Measurements from ENCODE around the gene PATZ1.
A peak's percentile ranks its signal among the peaks of the same experiment; 100 is the strongest.
"Not testable (repeated sequence)": the region's sequence is repeated elsewhere in the genome, so short reads cannot be mapped to it uniquely, and the experiment has no call there.

PATZ1 gene, protein sequence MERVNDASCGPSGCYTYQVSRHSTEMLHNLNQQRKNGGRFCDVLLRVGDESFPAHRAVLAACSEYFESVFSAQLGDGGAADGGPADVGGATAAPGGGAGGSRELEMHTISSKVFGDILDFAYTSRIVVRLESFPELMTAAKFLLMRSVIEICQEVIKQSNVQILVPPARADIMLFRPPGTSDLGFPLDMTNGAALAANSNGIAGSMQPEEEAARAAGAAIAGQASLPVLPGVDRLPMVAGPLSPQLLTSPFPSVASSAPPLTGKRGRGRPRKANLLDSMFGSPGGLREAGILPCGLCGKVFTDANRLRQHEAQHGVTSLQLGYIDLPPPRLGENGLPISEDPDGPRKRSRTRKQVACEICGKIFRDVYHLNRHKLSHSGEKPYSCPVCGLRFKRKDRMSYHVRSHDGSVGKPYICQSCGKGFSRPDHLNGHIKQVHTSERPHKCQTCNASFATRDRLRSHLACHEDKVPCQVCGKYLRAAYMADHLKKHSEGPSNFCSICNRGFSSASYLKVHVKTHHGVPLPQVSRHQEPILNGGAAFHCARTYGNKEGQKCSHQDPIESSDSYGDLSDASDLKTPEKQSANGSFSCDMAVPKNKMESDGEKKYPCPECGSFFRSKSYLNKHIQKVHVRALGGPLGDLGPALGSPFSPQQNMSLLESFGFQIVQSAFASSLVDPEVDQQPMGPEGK

DNA sequence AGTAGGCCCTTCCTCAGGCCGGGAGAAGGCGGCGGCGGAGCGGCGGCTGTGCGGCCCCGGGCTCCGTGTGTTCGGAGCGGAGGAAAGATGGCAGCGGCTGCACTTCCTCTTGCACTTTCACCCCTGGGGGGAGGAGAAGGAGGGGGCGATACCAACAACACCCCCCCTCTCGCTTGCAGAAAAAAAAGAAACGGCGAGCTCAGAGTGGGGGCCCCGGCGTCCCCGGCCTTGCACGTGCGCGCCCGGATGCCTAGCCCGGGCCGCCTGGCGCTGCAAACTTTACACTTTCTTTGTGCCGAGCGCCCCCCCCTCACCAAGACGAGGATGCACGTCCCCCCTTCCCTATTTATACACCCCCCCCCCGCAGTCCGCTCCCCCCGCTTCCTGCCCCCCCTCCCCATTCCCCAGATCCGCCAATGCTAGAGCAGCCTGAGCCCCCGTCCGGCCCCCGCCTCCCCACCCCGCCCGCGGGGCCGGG lies at the start of gene PATZ1:
PATZ1 (minus strand) TSS at position 92 of the 478 bp plus-strand sequence. CDS start 744 bp downstream, outside the sequence.
- peak within 1 kb of the TSS; percentile 100 for H3K27ac ChIP-seq
- TF ChIP-seq ZFX (IDR thresholded peaks at IDR 0.05; ENCODE audit: borderline replicate concordance) = no peak
- TF ChIP-seq, protein P1, sequence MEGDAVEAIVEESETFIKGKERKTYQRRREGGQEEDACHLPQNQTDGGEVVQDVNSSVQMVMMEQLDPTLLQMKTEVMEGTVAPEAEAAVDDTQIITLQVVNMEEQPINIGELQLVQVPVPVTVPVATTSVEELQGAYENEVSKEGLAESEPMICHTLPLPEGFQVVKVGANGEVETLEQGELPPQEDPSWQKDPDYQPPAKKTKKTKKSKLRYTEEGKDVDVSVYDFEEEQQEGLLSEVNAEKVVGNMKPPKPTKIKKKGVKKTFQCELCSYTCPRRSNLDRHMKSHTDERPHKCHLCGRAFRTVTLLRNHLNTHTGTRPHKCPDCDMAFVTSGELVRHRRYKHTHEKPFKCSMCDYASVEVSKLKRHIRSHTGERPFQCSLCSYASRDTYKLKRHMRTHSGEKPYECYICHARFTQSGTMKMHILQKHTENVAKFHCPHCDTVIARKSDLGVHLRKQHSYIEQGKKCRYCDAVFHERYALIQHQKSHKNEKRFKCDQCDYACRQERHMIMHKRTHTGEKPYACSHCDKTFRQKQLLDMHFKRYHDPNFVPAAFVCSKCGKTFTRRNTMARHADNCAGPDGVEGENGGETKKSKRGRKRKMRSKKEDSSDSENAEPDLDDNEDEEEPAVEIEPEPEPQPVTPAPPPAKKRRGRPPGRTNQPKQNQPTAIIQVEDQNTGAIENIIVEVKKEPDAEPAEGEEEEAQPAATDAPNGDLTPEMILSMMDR (IDR thresholded peaks at IDR 0.05) = no peak

DNA sequence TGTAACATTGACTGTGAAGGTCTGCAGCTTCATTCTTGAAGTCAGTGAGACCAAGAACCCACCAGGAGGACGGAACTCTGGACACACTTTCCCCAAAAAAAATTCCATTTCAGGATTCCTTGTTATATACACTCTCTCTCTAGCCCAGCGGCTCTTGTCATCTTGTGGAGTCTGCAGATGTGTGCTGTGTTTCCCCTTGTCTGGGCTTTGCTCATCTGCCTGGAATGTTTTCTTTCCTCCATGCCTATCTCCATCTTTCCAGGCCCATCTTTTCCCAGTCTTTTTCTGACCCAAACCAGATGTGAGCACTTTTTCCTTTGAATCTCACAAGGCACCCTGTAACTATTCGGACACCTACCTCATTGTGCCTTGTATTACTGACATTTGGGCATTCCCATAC lies 48.2 kb upstream of the PATZ1 start:
- TF ChIP-seq, protein P1 (IDR thresholded peaks at IDR 0.05) = no peak
- TF ChIP-seq ZFX (IDR thresholded peaks at IDR 0.05; ENCODE audit: borderline replicate concordance) = no peak
- H3K27ac ChIP-seq = no peak overlapping the region

DNA sequence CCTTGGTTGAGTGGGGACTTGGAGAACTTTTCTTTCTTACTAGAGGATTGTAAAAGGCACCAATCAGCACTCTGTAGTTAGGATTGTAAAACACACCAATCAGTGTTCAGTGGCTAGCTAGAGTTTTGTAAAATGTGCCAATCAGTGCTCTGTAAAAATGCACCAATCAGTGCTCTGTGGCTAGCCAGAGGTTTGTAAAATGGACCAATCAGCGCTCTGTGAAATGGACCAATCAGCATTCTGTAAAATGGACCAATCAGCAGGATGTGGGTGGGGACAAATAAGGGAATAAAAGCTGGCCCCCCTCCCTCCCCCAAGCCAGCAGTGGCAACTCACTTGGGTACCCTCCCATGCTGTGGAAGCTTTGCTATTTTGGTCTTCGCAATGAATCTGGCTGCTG lies 47.7 kb upstream of the PATZ1 start:
- no peak for TF ChIP-seq ZFX (IDR thresholded peaks at IDR 0.05; ENCODE audit: borderline replicate concordance)
- TF ChIP-seq, protein P1 (IDR thresholded peaks at IDR 0.05) = no peak
- no peak overlapping the region for H3K27ac ChIP-seq

DNA sequence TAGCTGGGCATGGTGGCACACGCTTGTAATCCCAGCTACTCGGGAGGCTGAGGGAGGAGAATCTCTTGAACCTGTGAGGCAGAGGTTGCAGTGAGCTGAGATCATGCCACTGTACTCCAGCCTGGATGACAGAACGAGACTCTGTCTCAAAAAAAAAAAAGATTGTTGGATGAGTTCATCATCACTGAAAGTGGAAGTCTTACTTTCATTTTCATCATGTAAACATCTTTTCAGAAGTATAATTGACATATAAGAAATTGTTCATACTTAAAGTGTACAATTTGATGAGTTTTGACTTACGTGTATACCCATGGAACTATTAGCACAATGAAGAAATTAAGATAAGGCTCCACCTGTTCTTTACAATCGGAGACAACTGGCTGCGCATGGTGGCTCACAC lies 32.5 kb upstream of the PATZ1 start:
- H3K27ac ChIP-seq = not testable (repeated sequence)

DNA sequence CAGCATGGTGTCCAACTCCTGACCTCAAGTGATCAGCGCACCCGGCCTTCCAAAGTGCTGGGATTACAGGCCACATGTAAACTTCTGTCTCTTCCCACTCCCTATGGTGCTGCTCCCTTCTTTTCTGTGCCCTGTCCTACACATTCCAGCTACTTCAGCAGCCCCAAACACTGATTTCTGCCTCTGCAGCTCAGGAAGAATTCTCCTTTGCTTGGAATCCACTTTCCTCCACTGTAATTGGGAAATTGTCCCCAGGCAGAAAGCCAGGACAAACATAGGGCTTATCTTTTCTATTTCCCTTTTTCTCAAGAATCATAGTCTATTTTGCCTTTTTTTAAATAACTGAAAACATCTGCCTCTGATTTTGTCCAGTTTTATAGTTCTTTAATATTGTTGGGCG lies 32.0 kb upstream of the PATZ1 start:
- TF ChIP-seq ZFX (IDR thresholded peaks at IDR 0.05; ENCODE audit: borderline replicate concordance) = no peak
- no peak overlapping the region for H3K27ac ChIP-seq

DNA sequence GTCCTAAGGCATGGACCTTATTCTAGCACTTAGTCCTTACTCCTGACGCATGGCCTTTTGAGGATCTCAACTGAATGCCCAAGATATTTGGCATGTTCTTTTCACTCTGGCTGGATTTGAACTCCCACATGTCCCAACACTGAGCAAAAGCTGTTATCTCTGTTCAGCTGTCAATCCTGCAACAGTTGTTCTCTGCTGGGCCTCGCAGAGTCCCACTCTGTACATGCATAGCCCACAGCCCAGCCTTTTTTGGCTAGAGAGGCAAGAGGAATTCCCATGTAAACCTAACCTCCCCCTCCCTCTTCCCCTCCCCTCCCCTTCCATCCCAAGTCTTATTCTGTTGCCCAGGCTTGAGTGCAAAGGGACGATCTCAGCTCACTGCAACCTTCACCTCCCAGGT lies 31.5 kb upstream of the PATZ1 start:
- TF ChIP-seq ZFX (IDR thresholded peaks at IDR 0.05; ENCODE audit: borderline replicate concordance) = no peak
- TF ChIP-seq, protein P1 (IDR thresholded peaks at IDR 0.05) = no peak
- no peak overlapping the region for H3K27ac ChIP-seq

DNA sequence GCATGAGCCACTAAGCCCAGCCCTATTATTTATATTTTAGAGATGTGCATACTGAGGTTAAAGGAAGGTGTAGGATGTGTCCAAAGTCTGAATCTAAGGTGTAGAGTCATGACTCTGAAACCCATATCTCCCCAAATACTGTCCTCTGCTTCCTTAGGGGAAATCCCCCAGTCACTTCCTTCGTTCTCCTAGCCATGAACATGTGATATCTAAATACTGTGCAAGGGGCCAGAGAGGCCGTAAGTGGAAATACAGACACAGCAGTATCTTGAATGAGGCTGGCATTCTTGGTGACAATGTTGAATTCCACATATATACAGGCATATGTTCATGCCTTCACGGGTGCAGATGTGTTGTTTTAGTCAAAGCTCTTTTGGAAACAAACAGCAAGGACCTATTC lies 21.3 kb upstream of the PATZ1 start:
- TF ChIP-seq, protein P1 (IDR thresholded peaks at IDR 0.05) = no peak
- no peak for TF ChIP-seq ZFX (IDR thresholded peaks at IDR 0.05; ENCODE audit: borderline replicate concordance)
- no peak overlapping the region for H3K27ac ChIP-seq

DNA sequence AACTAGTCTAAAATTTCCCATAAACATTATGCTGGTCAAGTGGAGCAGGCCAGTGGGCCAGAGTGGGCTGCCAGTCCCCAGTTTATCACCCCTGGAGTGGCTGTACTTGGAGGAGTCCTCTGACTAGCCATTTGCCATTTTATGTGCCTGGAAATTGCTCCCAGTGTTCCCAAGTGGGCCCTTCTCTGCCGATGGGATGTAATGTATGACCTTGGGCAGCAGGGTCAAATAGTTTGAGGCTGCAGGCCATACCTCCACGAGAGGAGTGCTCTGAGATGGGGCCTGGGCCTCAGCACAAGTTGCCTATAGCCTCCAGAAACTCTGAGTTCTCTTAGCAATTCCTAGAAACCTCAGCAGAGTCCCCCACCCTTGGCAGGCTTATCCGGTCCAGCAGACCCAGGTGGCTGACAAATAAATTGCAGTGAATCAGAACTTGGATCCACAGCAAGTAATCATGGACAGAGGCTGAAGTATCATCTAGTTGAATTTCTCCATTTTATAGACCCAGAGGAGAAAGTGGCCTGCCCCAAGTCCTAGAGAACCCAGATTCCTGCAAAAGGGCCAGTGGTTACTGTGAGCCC lies 17.8 kb upstream of the PATZ1 start:
- no peak overlapping the region for H3K27ac ChIP-seq
- no peak for TF ChIP-seq ZFX (IDR thresholded peaks at IDR 0.05; ENCODE audit: borderline replicate concordance)
- TF ChIP-seq, protein P1 (IDR thresholded peaks at IDR 0.05) = no peak

Measured in 22Rv1 (cell line).